Activated T-helper 1 cell treated with Interleukin-2 at 50 U/mL for 16 hours (primary cell): ENCODE measurements around the gene TUBGCP3.

Experiments
- DNase-seq: peaks from one replicate; pipeline ENCODE4 v3.0.0-alpha.2; 2020; ENCODE audit warnings: low read depth

TUBGCP3 gene

DNA sequence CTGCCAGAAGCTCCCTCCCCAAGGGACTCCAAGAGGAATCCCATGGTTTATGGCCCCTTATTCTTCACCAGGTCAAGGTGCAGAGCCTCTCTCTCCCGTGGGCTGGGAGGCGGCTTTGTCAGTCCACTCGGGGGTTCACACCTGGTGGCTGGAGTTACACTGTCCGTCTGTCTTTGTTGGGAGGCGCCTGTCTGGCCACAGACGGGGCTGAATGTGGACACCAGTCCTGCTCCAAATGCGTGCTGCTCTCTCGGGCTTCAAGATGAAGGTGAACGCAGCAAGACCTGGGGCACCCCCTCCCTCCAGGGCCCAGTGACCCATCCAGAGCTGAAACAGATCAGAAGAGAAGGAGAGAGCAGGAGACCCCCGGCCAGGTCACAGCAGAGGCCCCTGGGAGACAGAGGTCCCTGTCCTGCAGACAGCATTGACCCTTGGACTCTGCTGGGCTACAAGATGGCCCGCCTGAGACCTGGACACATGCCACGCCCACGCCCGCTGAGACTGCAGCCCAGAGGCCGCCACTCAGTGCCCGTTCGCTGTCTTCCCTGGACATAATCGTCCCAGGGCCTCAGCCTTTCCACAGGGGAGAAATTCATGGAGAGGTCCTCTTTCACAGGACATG is 29.9 kb upstream of the TUBGCP3 start:
- no peak for DNase-seq

DNA sequence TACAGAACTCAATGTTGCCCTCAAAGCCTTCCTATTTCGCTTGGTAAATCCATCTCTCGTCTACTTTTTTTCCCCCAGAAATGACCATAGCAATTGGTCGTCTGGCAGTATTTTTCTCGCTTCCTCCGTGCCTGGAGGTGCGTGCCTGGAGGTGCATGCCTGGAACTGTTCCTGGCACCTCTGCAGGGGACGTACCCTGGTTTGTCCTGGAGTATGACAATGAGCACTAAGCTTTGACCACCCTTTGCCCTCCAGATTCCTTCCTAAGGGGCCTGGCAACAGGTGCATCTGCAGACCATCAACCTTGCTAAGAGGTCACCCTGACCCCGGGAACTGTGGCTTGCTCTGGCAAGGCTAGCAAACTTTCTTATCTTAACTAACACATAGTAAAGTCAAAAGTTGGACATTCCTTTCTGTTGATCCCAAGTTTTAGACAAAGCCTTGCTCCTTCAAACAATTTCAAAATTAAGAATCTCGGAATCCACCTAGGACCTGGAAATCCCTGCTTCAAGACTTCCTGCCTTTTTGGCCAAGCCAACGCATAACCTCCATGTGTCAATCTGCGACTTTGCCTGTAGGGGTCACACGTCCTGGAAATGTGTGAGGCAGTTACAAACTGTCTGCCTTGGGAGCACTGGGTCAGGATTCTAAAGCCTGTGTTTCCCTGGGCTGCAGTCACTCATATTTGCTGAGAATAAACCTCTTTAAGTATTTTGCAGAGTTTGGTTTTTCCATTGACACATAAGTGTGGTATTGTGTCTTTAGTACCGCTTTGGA is 28.8 kb upstream of the TUBGCP3 start:
- DNase-seq = no peak

DNA sequence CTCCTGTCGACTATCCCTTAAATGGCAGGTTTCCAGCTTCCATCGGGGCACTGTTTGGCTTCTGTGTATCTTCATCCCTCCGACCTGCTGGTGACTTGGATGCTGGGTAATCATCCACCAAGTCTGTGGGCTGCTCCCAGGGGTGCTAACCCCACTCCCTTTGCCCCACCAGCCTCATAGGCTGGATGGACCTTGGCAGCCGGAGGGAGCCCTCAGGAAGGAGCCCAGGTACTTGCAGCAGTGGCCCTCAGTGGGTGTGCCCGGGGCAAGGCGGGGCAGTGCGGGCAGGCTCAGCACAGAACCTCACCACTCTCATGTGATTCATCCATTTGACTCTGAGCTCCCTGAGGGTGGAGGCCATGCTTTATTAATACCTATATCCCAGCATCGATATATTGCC is 27.4 kb upstream of the TUBGCP3 start:
- no peak for DNase-seq

DNA sequence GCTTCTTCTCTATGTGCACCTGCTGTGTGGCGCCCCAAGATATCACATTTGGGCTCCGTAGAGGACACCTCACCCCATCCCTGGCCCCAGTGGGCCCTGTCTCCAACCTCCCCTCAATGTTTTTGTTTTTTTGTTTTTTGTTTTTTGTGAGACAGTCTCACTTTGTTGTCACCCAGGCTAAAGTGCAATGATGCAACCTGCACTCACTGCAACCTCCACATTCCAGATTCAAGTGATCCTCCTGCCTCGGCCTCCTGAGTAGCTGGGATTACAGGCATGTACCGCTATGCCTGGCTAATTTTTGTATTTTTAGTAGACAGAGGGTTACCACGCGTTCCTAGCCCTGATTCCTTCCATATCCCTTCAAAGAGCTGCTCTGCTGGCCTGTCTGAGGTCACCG is 26.9 kb upstream of the TUBGCP3 start:
- DNase-seq = no peak

DNA sequence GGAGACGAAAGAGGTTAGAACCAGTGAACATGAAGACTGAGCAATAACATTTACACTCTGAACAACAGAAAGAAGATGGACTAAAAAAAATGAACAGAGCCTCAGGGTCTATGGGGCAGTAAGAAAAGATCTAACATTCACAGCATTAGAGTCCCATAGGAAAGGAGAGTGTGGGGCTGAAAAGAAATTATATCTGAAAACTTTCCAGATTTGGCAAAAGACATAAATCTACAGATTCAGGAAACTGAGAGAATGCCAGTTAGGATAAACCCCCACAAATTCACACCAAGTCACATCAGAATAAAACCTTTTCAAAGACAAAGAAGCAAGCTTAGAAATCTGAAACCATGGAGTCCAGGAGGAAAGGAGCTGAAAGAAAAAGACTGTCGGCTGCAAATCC is 20.3 kb upstream of the TUBGCP3 start:
- DNase-seq = no peak

DNA sequence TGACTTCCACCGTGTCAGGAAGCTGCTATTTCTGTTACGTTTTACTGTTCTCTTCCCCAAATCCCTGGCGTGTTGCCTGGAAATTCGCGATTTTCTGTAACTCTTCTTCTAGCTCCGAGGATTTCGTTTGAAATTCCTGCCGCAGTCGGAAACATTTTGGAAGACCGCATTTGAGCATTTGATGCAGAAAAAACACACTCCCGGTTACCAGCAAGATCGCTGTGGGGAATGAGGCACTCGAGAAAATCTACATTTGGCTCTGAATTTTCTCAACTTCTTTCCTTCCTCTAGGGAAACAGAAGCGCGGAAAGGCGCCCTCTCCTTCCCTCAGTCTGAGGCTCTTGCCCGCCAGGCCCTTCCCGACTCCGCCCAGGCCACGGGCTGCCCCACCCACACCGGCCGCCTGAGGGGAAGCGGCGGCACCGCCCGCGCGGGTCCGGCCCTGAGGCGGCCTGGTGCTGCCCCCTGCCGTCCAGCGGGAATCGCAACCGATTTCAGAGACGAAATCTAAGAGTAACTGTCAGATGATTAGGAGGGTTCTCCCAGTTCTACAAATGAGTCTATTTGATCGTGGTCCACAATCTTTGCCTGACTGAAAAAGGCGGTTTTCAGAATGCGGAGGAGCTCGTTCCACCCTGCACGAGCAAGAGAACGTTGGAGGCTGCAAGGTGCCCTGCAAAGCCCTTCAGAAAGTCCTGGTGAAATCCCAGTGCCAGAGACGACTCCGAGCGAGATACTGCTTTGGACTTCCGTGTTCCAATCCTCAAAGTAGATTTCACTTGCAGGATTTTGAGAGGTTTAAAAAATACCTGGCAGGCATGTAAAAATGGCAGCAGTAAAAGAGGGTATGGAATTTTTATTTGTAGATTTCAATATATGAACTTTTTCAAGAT is 18.4 kb upstream of the TUBGCP3 start:
- peak; percentile 73 for DNase-seq

DNA sequence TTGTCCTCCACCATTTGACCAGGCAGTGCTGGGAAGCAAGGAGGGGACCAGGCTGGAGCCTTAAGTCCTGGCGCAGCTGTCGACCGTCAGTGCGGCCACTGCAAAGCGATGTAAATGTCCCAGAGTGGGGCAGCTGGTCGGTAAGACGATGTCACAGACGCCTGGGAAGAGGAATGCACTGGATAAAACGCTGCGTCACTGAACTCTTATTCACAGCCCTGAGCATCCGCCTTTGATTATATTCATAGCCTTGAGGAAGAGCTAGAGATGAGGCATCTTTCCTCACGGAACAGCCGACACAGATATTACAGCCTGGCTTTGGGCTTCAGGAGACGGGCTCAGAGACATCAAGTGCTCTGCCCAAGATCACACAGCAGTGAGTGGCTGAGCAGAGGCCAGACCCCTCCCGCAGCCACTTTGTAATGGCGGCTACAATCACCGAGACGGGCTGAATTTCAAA is 17.6 kb upstream of the TUBGCP3 start:
- no peak for DNase-seq

DNA sequence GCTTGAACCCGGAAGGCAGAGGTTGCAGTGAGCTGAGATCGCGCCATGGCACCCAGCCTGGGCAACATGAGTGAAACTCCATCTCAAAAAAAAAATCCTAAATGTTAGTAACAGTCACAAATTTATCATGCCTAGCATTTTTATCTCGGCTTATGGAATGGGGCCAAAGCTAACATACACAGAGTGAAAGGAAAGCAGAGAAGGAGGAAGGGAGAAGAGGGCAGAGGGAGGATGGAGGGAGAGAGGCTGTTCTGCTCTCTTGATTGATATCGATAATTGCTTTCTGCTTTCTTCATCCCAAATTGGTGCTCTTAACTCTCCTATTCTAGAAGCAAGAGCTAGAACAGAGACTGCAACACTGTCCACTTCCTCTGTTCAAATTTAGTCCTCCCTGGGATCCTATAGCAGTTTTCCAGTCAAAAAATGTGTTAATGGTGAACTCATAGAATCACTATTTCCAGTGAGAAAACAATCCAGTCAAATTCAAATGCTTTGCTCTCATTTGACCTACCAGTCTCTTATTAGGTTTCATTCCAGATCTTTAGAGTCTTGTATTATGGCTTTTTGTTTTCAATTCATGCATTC is 15.8 kb upstream of the TUBGCP3 start:
- no peak for DNase-seq

DNA sequence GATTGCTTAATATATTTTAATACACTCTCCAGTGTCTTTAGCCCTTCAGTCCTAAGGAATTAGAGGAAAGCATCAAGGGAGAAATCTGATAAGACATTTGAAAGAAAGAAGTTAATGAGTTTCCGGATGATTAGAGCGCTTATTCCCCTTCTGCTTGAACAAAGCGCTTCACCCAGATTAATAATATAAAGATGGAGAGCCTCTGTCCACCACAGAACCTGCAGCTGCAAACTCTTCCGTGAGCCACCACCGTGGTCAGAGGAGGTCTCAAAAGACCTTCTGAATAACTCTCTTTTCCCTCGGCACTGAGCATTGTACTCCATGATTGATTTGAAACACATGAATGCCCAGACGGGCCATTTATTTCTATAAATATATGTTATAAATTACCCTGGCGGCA is 14.2 kb upstream of the TUBGCP3 start:
- no peak for DNase-seq

DNA sequence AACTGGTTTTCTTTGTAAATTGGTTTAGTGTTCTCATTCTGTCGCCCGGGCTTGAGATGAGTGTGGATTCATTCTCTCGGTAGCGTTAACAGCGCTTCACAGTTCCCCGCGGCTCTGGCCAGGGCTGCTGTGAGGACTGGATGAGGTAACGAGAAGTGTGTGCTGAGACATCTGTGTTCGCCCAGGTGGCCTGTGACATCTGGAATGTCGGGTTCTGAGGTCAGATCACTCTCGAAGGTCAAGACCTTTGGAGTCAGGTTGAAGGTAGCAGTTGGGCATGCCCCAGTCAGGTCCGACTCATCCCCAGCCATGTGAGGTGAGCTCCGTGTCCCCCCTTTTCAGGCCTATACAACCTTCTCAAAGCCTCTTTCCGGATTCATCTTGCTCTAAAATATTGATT is 13.4 kb upstream of the TUBGCP3 start:
- DNase-seq = no peak

DNA sequence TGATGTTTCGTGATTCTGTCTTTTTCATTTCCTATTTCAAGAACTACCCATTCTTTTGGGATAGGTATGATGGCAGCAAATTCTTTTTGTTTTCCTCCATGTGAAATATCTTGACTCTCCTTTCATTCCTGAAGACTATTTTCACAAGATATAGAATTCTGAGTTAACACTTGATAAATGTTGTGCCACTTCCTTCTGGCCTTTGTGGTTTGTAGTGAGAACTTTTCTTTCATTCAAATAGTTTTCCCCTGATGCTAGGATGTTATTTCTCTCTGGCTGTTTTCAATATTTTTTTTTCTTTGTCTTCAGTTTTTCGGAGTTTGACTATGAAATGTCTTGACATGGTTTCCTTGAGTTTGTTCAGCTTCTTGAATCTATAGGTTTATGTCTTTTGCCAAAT is 8.3 kb upstream of the TUBGCP3 start:
- no peak for DNase-seq

DNA sequence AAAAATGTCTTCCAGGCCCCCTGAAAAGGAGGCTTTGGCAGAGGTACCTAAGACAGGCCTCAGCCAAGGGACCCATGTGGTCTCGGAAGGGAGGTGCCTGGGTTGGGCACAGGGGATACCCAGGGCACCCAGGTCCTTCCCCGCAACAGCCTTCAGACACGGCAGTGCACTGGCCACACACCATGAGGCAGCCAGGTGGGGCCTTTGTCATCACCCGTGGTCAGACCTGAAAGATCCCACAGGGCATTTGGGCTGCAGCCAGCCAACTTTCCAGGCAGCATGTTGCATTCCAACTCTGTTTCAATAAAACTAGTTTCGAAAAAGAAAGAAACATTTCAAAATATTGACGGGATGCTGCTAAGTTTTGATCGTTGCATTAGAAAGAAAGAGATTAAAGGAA is 4.7 kb upstream of the TUBGCP3 start:
- DNase-seq = no peak

DNA sequence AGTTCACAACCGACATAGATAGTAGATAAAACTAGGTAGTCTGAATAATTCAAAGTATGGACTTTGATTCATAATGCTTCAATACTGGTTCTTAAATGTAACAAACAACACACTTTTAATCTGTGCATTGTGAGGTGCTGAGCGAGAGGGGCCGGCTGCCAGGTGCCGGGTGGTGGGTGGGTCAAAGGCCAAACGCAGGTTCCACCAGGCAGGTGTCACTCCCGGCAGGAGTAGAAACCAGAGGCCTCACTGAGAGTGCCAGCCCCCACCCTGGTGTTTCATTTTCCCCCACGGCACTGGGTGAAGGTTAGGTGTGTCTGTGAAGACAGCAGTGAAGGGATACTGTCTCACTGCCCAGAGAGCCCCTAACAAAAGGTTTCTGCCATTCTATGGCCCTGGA is 4.2 kb upstream of the TUBGCP3 start:
- DNase-seq = no peak

DNA sequence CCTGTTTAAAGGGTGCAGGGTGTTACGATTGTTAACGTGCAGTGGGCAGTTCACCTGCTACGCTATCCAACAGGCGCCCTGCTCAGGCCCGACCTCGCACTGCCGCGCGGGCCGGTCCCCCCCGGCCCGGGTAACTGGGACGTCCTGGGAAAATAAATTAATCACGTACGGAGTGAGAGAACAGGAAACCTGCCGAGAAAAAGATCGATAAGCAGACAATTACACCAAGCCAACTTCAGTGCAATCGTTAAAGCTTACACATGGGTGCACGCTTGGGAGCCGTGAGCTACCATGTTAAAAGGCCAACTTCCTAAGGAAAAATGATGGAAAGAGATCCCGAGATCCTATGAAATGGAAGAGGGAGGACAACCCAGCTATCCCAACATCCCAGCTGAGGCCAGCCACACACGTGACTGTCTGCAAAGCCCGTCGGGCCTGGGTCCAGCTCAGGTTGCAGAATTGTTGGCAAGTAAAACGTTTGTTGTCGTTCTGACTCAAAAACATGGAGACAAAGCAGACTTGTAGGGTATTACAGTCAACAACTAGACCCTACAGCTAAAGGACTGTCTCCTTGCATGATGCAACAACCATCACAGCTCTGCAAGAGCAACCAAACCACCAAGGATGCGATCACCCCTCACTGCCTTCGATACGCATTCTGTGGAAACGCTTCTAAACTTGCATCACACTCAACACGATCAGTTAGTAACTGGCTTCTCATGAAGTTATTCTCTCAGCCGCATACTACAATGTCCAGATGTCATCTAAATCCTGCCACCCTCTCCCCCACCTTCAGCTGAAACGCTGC is 741 bp upstream of the TUBGCP3 start:
- DNase-seq = no peak

DNA sequence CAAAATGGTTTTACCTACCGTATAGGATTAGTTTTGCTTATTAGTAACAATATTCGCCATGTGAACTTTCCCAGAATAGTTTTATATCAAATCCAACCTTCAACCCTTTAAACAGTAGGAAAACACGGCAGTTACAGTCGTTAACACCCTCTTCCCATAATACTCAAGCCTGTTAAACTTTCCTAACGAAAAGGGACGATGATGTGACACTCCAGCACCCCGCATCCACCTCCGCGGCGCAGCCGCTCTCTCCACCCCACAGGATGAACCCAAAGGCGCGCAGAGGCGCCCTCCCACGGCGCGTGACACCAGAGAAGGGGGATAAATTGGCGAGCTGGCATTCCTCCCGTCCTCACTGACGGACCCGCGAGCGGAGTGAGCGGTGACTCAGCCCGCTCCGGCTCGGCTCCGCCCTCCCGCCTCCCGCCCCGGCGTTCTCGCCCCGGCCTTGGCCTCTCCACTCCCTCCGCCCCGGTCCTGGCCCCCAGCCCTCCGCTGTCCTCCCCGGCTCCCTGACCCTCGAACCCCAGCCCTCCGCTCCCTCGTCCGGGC is 665 bp downstream of the TUBGCP3 start:
- peak; percentile 48 for DNase-seq

DNA sequence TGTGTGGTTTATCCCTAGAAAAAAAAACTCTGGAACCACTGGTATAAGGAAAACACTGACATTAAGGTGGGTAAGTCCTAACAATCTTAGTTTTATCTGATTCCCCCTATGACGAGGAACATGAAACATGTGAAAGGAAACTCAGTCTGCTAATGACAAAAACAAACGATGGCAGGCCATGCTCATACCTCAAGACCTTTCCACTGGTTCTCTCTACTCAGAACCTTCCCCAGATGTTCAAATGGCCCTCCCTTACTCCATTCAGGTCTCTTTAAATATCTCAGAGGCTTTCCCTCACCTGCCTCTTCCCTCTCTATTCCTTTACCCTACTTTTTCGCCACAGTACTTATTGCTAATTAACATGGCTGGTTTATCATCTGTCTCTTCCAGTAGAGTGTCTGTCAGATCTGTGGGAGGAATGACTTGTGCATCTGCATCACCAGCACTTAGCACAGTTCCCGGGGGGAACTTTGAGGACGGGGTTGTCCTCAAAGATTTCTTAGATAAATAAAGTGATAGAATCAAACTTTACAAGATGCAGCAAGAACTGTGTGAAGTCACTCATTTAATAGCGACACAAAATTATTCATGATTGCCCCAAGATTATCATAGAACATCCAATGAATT is 1.5 kb downstream of the TUBGCP3 start:
- no peak for DNase-seq

DNA sequence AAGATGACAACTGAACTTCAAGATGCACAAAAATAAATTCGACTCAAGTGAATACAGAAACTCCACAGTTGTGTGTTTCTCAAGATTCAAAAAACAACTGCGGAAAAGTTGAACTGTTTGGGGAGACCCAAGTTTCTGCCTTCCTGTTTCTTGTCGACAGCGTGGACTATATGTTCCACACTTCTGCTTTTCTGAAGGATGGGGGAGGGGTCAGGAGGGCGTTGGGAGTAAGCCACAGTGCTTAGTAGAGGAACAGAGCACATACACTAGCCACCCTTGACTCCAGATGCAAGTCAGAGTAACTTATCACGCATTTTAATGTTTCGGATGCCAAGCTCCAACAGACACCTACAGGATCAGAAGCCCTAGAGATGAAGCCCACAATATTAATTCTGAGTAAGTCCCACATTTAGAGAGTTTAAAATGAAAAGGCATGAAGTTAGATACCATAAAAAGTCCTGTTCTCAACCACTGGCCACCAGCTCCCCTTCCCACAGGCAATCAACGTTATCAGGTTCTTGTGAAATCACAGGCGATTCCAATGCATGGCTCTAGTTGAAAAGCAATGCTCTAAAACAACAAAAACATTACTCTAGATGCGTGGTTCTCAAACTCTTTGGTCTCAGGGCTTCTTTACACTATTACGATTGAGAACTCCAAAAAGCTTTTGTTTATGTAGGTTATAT is 4.2 kb downstream of the TUBGCP3 start:
- DNase-seq = no peak

DNA sequence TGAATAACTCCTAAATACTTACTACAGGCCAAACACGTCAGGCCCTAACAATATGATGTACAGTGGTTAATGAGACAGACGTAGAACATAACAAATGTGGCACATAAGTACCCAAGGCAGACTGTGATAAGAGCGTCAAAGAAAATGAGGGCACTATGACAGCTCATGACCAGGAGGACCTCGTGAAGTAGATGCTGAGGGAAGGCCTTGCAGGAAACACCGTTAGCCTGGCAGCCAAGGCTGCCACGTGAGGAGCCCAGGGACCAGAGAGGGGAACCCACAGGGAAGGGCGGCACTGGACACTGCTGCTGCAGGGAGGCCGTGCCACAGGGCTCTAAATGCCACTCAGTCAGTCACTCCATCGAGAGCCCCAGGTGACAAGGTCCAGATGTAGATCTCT is 5.7 kb downstream of the TUBGCP3 start:
- DNase-seq = no peak

DNA sequence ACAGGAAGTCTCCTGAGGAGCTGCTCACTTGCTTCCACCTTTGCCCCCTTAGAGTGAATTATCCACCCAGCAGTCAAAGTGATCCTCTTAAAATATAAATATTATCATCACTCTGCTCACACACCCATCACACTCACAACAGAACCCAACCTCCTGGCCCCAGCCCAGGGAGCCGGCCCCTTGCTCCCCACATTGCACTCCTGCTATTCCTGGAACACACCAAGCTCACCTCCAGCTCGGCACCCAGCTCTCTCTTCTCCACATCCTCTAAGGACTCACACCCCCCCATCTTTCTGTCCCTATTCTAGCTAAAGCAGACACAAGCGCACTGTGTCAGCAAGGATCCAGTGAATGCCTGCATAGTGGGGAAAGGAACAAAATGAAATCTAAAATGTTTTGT is 7.0 kb downstream of the TUBGCP3 start:
- no peak for DNase-seq

DNA sequence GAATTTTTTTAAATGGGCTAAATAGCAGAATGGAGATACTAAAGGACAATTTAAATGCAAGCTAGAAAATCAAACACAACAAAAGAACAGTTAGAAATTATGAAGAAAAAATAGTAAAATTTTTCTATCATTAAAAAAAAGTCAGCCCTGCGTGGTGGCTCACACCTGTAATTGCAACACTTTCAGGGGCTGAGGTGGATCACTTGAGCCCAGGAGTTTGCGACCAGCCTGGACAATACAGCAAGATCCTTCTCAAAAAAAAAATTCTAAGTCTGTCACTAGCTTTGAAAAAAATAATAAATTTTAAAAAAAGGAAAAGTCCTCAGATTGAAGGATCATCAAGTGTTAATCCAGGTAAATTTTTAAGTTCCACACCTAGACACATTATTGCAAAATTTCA is 7.7 kb downstream of the TUBGCP3 start:
- DNase-seq = no peak
